ENCODE measurements around the gene CTBS. TPM values are rescaled to one million over a fixed set of nuclear protein-coding genes. Genes with fewer than 3 reads are reported as not detected.
"Not testable (repeated sequence)": the region's sequence is repeated elsewhere in the genome, so short reads cannot be mapped to it uniquely, and the experiment has no call there.

Gene CTBS, protein sequence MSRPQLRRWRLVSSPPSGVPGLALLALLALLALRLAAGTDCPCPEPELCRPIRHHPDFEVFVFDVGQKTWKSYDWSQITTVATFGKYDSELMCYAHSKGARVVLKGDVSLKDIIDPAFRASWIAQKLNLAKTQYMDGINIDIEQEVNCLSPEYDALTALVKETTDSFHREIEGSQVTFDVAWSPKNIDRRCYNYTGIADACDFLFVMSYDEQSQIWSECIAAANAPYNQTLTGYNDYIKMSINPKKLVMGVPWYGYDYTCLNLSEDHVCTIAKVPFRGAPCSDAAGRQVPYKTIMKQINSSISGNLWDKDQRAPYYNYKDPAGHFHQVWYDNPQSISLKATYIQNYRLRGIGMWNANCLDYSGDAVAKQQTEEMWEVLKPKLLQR
- 4.7 and 5.2 TPM in 2 replicates for total RNA-seq (2014; rRNA removed; shearing (Covaris generic))
- polyA plus RNA-seq (2015; cell fraction: cytosol; rRNA removed), result 22.3 and 23.0 TPM in 2 replicates
- 19.8 and 20.1 TPM in 2 replicates for polyA plus RNA-seq (2015; cell fraction: nucleus; rRNA removed)

DNA sequence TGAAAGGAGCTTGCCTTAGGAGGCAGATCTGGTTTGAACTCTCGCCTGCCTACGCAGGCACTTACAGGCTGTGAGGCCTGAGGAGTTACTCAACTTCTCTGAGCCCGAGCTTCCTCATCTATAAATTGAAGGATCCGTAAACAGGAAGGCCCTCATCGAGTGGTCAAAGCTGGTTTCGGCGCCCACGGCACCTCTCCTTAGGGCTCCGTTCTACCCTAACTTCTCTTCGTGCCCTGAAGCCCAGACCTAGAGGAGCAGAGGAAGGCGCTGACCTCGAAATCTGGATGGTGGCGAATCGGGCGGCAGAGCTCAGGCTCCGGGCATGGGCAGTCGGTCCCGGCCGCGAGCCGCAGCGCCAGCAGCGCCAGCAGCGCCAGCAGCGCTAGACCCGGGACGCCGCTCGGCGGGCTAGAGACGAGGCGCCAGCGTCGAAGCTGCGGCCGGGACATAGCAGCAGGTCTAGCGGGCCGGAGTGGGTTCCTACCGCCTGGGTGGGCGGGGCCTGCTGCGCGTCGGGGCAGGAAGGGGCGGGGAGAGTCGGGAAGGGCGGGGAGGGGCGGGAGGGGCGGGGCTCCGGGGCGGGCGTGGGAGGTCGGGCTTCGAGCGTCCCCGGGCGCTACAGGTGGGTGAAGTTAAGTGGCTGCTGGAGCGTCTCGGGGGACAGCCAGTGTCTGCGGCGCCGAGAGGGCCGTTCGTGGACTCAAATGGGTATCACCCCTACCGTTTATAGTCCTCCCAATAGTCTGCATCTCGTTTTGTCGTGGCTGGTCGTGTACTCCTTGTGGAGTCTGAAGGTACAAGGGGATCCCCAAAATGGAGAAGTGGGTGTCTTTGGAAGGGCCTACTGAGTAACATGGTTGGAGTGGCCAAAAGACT is at the start of gene CTBS:
Gene CTBS, minus strand, starts transcription at position 474 of the 876 bp plus-strand sequence. Its CDS starts 25 bp downstream, at position 449.
- DNase-seq (ENCODE audit: low read depth), result peak; percentile 69

DNA sequence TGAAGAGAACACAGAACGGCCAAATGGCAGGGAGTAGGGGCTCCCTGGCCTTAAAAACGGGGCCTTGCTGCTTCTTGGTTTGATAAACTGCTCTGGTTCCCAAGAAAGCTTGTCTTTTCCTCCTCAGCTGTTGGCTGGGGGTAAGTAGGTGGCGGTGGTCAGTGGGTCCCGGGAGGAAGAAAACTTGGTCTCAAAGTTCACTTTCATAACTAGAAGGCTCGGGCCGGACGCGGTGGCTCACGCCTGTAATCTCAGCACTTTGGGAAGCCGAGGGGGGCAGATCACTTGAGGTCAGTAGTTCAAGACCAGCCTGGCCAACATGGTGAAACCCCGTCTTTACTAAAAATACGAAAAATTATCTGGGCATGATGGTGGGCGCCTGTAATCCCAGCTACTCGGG is 47.3 kb upstream of the CTBS start:
- no peak for DNase-seq (ENCODE audit: low read depth)

DNA sequence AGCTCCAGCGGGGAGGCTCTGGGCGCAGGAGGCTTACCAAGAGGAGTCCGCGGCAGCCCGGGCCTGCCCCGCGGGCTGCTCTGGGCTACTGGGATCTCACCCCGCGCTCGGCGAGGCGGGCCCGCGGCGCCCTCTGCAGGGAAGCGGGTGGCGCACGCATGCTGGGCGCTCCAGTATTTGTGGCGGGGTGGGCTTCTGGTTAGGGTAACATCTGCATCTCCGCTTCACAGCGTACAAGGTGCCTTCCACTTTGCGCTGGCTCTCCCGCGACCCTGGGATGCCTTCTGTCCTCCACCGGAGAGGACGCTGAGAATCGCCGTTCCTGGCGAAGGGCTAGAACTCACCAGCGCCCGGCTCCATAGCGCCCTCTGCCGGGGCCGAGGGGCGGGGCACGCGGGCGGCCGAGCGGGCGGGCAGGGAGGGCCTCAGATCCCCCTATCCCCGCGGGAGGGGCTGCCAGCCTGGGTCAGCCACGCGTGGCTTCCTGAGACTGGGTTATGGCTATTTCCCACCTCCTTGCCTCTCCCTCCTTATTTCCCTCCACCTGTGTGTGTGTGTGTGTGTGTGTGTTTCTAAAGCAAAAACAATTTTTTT is 46.6 kb upstream of the CTBS start:
- no peak for DNase-seq (ENCODE audit: low read depth)

- peak; percentile 90 for DNase-seq (ENCODE audit: low read depth)
Measured at GRCh38 chr1:84619383-84620102, 45.3 kb upstream of the CTBS start.

DNA sequence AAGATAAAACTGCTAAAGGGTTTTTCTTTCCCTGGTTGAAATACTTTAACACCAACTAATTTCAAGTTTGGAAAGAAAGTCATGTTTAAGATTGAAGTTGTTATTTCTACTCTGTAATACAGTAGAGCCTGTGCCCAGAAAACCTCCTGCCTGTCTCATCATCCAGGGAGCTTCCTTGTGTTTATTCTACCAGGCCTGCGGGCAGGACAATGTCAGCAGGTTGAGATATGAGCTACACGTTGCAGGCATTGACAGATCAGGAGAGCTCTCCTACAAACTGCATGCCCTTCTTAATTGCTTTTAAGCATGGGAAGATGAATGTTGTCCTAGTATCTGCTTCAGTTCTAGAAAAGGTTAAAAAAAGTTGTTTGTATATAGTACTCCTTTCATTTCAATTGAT is 43.1 kb upstream of the CTBS start:
- no peak for DNase-seq (ENCODE audit: low read depth)

GRCh38 chr1:84615790-84616189 is 41.5 kb upstream of the CTBS start:
- DNase-seq (ENCODE audit: low read depth), result no peak

DNA sequence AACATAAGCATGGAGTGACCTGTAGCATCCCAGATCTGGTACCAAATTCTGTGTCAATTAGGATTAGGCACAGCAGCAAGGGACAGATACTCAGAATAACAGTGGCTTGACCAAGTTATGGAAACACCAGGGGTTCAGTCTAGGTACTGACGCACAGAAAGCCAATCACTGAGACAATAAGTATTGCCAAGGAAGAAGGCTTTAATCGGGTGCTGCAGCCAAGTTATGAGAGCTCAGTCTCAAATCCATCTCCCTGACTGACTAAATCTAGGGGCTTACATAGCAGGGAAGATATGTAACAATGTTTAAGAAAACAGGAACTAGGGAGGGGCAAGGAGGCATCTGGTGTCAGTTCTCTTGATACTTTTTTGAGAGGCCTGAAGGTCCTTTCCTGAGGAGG is 39.6 kb upstream of the CTBS start:
- no peak for DNase-seq (ENCODE audit: low read depth)

DNA sequence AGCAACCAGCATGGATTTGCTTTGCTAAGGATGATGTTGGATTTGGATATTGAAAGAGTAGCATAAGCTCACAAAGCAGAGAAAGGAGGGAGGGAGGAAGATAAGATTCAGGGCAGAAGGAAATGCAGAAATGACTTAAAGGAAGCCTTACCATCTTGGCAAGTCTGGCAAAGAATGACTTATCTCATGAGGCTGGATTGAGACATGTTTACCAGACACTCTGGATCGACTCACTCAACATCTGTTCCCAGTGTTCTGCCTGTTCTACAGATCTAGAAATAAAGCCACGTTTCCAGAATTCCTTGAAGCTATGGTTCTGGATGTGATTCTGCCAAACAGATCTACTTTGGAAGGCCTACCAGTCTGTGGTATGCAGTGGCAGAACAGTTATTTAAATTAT is 38.8 kb upstream of the CTBS start:
- no peak for DNase-seq (ENCODE audit: low read depth)

GRCh38 chr1:84611796-84612195 is 37.6 kb upstream of the CTBS start:
- DNase-seq (ENCODE audit: low read depth), result no peak

GRCh38 chr1:84611091-84611490 is 36.9 kb upstream of the CTBS start:
- no peak for DNase-seq (ENCODE audit: low read depth)

DNA sequence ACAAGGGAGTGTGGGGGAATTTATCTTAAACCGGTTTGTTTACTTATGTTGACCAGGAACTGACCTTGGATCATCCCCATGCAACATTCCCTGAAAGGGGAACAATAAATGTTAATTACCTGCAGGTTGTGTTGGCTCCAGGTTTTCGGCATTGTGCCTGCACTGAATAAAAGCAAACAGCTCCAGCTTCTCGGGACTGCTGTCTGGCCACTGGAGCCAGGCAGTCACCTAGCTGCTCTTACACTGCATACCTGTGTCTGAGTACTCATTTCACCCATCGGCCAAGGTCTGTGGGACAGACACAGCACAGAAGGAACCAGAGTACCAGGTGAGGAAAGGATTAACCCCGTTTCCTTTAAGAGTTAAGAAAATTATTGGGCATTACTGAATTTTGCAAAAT is 32.7 kb upstream of the CTBS start:
- DNase-seq (ENCODE audit: low read depth), result no peak

GRCh38 chr1:84605157-84605556 is 30.9 kb upstream of the CTBS start:
- no peak for DNase-seq (ENCODE audit: low read depth)

DNA sequence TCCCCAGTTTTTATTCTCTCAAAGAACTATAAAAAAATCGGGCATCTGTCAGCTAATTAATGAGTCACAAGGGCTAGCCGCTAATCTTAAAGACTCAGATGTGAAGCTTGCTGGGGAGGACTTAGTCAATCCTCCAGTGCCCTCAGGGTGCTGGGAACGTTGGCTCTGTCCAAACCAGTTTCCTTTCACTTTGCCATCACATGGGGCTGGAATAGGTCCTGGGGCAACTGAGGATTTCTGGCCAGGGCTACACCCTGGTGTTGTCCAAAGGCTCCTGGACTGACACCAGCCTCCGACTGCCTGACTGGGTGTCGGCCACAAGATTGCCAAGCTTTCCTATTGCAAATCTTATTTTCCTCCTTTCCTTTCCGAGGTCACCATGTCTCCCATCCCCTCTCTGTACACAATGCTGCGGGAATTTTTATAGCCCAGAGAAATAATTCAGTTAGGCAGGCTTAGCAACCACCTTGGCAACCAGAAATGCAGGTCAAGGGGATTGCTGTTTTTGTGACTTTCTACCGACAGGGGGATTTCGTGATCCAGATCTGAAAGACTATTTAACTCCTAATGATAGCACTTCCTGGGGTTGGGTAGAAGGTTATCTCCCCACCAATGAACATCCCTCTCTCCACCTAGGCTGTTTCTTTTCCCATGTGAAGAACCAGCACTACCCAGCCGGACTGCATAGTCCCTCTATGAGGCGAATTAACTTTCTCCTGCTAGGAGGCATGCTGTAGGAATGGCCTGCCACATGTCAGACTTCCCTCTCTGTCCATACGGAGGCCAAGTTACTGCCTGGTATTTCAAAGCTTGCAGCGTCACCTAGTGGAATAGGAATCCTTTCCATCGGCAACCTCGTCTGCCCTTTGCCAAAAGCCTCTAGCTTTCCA is 29.9 kb upstream of the CTBS start:
- peak; percentile 86 for DNase-seq (ENCODE audit: low read depth)

- DNase-seq (ENCODE audit: low read depth), result peak; percentile 23
Measured at GRCh38 chr1:84603223-84603622, 29.0 kb upstream of the CTBS start.

DNA sequence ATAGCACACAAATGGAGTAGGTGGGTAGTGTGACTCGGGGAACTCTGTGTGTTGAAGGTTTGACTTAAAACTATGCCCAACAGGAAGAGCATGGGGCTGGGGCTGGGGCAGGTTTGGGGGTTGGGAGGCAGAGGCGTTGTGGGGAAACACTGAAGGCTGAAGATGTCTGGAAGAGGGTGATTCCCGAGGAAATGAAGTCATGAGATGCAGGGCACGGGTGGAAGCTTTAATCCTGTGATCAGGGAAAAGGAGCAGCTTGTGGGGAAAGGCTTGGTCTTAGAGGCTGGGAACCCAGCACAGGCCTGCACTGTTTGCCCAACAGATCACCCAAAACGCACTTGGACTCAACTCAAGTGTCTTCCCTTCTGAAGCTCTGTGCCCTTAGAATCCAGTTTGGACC is 26.6 kb upstream of the CTBS start:
- DNase-seq (ENCODE audit: low read depth), result no peak

GRCh38 chr1:84598846-84599741 is 24.9 kb upstream of the CTBS start:
- DNase-seq (ENCODE audit: low read depth), result peak; percentile 92

- no peak for DNase-seq (ENCODE audit: low read depth)
Measured at GRCh38 chr1:84598418-84598817, 24.2 kb upstream of the CTBS start.

DNA sequence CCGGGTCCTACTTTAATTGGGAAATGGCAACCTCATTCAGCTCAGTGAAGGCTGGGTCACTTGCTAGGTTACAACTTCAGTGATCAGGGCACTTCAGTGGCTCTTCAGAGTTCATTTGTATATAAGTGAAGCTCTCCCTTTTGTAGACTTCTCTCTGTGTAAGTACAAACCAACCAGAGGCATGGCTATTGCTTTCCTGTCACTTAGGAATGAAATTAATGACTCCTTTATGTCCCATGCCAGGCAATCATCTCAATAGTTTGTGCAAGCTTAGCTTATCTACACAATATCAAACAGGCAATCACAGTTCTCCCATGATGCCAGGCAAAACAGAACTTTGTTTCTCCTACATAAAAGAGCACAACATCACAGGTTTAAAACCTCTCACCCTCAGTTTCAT is 22.8 kb upstream of the CTBS start:
- DNase-seq (ENCODE audit: low read depth), result no peak

DNA sequence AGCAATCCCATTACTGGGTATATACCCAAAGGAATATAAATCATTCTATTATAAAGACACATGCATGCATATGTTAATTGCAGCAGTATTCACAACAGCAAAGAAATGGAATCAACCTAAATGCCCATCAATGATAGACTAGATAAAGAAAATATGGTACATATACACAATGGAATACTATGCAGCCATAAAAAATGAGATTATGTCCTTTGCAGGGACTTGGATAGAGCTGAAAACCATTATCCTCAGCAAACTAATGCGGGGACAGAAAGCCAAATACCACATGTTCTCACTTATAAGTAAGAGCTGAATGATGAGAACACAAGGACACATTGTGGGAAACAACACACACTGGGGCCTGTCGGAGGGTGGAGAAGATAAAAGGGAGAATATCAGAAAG is 20.7 kb upstream of the CTBS start:
- DNase-seq (ENCODE audit: low read depth), result not testable (repeated sequence)
